Psoas muscle (tissue), 8 donors: ENCODE measurements around the gene PRELP. TPM values are rescaled to one million over a fixed set of nuclear protein-coding genes. Genes with fewer than 3 reads are reported as not detected.

ENCODE experiments used
- ATAC-seq, 4 donors: fragments of 200-7000 bp; cut with Tn5 transposase; one replicate each; pipeline ENCODE4 v1.9.1; 2020; ENCODE audit warnings: moderate library complexity in 3 of 4, mild to moderate bottlenecking in 2 of 4
- DNase-seq, 2 donors: peaks; one replicate each; pipeline ENCODE4 v3.0.0-alpha.2; 2020
- H3K27ac ChIP-seq: fragments of 200-600 bp; one replicate; pipeline ENCODE4 v1.8.0; 2022
- H3K27me3 ChIP-seq, 3 donors: fragments of 200-600 bp in 1 of 3; one replicate each; pipeline versions ENCODE4 v1.6.1 to v1.8.0; 2013 to 2022; ENCODE audit warnings: low read length in 2 of 3, mild to moderate bottlenecking in 2 of 3, moderate library complexity in 1 of 3; ENCODE audit not compliant: insufficient read depth in 3 of 3
- H3K36me3 ChIP-seq, 2 donors: fragments of 200-600 bp in 1 of 2; one replicate each; pipeline versions ENCODE4 v1.6.1 to v1.8.0; 2013 to 2022; ENCODE audit warnings: low read depth in 1 of 2, mild to moderate bottlenecking in 1 of 2, moderate library complexity in 1 of 2; ENCODE audit not compliant: insufficient read depth in 1 of 2
- H3K4me1 ChIP-seq: fragments of 200-600 bp; one replicate; pipeline ENCODE4 v1.8.0; 2022
- H3K4me3 ChIP-seq: fragments of 200-600 bp; one replicate; pipeline ENCODE4 v1.8.0; 2022; ENCODE audit warnings: mild to moderate bottlenecking
- H3K9me3 ChIP-seq: fragments of 200-600 bp; one replicate; pipeline ENCODE4 v1.8.0; 2022
- WGBS, 3 donors: extraction: QIAGEN DNeasy Blood & Tissue Kit; methylation state at CpG; one replicate each; pipeline versions ENCODE4 v1.1.6 to v1.1.7; 2013; 5-methylcytosine and 5-hydroxymethylcytosine counted together
- intact Hi-C, 2 donors: fragments of 100-400 bp; cut with DNase I; formaldehyde crosslinking; loops; one replicate each; pipeline versions ENCODE4 v1.11.0 to v1.14.2; 2022
- polyA plus RNA-seq, 3 donors: library from polyadenylated mRNA; stranded (reverse); fragments of 200-250 nt; gene quantifications; one replicate each; pipeline ENCODE4 v1.2.3, GENCODE V29; 2013
- total RNA-seq, 4 donors: library from RNA; stranded (reverse); fragmentation: NEBNext Ultra II Directional in 2 of 4; extraction: Animal tissue kit (Norgen Biotek cat#: 25700) in 2 of 4; gene quantifications; one replicate each; pipeline versions ENCODE4 v1.2.1 to v1.2.4, GENCODE V29; 2021 to 2023
- TF ChIP-seq, protein P1 (sequence below): fragments of 200-600 bp; IDR thresholded peaks from one replicate; pipeline ENCODE4 v1.8.0; 2022; ENCODE audit warnings: antibody characterized with exemption
- donor health status: healthy with polysubstance abuse.
- donor health status: DM: no; HTN: no; CAD: no; lungs with moderate emphysema.
- donor health status: Bipolar disorder and iron deficiency.
- donor health status: healthy.
- donor health status: DM: yes; HTN: yes; CAD: no.
- donor health status: DM: no; HTN: no; CAD: no.
- donor health status: DM: no; HTN: no; CAD: no.
- donor health status: DM: yes; HTN: yes; CAD: no.

The PRELP gene
- total and polyA plus RNA-seq, 7 donors, result 3.0 to 20.6 (median 6.6) TPM

- H3K4me1 ChIP-seq, result peaks cover 26% of the 10 kb centered on the region
Observed at GRCh38 chr1:203468326-203468725, 7.3 kb upstream of the PRELP start.

GRCh38 chr1:203470240-203470639, 5.4 kb upstream of the PRELP start:
- intact Hi-C loops, result no loop called here
- TF ChIP-seq, protein P1, sequence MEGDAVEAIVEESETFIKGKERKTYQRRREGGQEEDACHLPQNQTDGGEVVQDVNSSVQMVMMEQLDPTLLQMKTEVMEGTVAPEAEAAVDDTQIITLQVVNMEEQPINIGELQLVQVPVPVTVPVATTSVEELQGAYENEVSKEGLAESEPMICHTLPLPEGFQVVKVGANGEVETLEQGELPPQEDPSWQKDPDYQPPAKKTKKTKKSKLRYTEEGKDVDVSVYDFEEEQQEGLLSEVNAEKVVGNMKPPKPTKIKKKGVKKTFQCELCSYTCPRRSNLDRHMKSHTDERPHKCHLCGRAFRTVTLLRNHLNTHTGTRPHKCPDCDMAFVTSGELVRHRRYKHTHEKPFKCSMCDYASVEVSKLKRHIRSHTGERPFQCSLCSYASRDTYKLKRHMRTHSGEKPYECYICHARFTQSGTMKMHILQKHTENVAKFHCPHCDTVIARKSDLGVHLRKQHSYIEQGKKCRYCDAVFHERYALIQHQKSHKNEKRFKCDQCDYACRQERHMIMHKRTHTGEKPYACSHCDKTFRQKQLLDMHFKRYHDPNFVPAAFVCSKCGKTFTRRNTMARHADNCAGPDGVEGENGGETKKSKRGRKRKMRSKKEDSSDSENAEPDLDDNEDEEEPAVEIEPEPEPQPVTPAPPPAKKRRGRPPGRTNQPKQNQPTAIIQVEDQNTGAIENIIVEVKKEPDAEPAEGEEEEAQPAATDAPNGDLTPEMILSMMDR, result no peak
- no peak for DNase-seq
- Histone ChIP-seq H3K36me3 (no peaks in the 10 kb centered on the region), H3K27ac (no peak overlapping the region), H3K9me3 (no peaks in the 10 kb centered on the region), H3K4me1 (peaks cover 26% of the 10 kb centered on the region), H3K4me3 (no peak overlapping the region), H3K27me3 (peaks cover 0 to 3% (median 0%) of the 10 kb centered on the region in 3 donors)
- no peak for ATAC-seq
- WGBS, 3 donors, result 64 to 67% (median 65%) methylated on average over 5 of the region's 5 CpGs

More at GRCh38 chr1:203468326-203468725, 7.3 kb upstream of the PRELP start:
- Histone ChIP-seq H3K27me3 (no peaks in the 10 kb centered on the region), H3K36me3 (no peaks in the 10 kb centered on the region), H3K9me3 (no peaks in the 10 kb centered on the region), H3K27ac (no peak overlapping the region), H3K4me3 (no peak overlapping the region)
- WGBS, 3 donors, result 97 to 100% (median 98%) methylated on average over 2 of the region's 2 CpGs
- TF ChIP-seq, protein P1, result no peak
- DNase-seq (no peak), ATAC-seq (no peak)
- intact Hi-C loops, result no loop called here

DNA sequence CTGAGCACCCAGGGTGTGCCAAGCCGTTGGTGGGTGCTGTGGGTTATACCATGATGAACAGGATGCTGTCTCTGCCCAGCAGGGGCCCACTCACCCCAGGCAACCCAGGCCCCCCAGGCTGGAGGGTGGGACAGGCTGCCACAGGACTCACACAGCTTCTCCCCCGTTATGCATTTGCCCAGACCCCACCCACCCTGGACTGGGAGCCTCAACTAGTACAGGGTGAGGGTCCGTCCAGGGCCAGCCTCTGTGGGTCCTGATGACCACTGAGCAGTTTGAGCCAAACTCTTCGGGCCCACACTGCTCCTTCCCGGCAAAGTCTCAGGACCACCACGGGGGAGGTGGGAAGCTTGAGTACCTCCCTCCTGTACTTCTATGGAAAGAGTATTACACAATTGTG, 3.8 kb upstream of the PRELP start:
- Histone ChIP-seq H3K4me3 (no peak overlapping the region), H3K4me1 (peaks cover 12% of the 10 kb centered on the region), H3K27ac (no peak overlapping the region), H3K27me3 (peaks cover 0 to 9% (median under 1%) of the 10 kb centered on the region in 3 donors), H3K9me3 (no peaks in the 10 kb centered on the region), H3K36me3 (no peaks in the 10 kb centered on the region)
- intact Hi-C loops, result no loop called here
- WGBS, 3 donors, result 77 to 90% (median 88%) methylated on average over 4 to 6 of the region's 6 CpGs
- DNase-seq, result no peak
- ATAC-seq, result no peak
- TF ChIP-seq, protein P1, result no peak

DNA sequence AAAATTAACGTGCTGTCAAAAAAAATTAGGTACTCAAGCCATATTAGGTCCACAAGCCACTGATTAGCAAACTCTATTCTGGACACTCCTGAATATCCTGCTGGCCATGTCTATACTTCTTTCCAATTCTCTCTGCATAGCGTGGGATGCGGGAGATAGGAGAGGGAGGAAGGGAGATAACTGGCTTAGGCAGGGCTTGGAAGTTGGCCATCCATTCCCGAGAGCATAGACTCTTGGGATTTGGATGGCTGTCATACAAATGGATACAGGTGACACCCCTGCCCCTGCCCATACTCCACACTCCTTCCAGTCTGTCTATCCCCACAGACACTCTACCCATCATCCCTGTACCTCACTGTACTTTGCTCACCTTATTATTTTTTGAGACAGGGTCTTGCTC, 2.3 kb upstream of the PRELP start:
- ATAC-seq, result no peak
- Histone ChIP-seq H3K4me1 (no peaks in the 10 kb centered on the region), H3K36me3 (no peaks in the 10 kb centered on the region), H3K27ac (no peak overlapping the region), H3K4me3 (no peak overlapping the region), H3K27me3 (peaks cover 0 to 9% (median 2%) of the 10 kb centered on the region in 3 donors), H3K9me3 (no peaks in the 10 kb centered on the region)
- intact Hi-C loops, result no loop called here
- TF ChIP-seq, protein P1, result no peak
- no peak for DNase-seq
- WGBS, 3 donors, result 59 to 77% (median 66%) methylated on average over 4 of the region's 4 CpGs

DNA sequence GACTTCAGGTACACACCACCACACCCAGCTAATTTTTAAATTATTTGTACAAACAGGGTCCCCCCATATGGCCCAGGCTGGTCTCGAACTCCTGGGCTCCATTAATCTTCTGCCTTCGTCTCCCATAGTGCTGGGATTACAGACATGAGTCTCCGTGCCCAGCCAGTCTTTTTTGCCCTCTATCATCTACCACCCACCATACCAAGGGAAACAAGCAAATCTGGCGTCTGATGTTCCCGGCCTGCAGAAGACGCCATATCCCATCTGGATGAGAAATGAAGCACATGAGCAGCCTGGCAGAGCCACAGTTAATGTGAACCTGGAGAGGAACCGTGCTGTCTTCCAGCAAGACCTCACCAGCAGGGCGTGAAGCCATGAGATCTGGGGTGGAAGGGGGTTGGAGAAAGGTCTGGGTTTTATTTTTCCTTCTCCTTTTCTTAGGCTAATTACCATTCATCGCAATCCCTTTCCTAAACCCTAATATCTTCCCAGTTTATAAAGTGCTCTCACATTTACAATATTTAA, 1.8 kb upstream of the PRELP start:
- no peak overlapping the region for H3K27ac ChIP-seq
- 81 to 88% (median 86%) methylated on average over 9 of the region's 9 CpGs for WGBS, 3 donors
- intact Hi-C loops, result no loop called here

More for the DNA sequence above, 1.8 kb upstream of the PRELP start:
- TF ChIP-seq, protein P1, result no peak
- ATAC-seq, result no peak
- Histone ChIP-seq H3K9me3 (no peaks in the 10 kb centered on the region), H3K27me3 (peaks cover 0 to 9% (median 2%) of the 10 kb centered on the region in 3 donors), H3K36me3 (no peaks in the 10 kb centered on the region), H3K4me1 (no peaks in the 10 kb centered on the region), H3K4me3 (no peak overlapping the region)
- DNase-seq, result no peak
